ENCODE data around the gene TMEM150C. TPM values are rescaled to one million over a fixed set of nuclear protein-coding genes. Genes with fewer than 3 reads are reported as not detected.

TMEM150C gene
- total RNA-seq (2014; rRNA removed; shearing (Covaris generic)): 4.5 and 7.0 TPM in 2 replicates
- polyA plus RNA-seq (2015; cell fraction: cytosol; rRNA removed): 4.6 and 11.9 TPM in 2 replicates
- polyA plus RNA-seq (2015; cell fraction: nucleus; rRNA removed): 1.6 and 1.9 TPM in 2 replicates

- DNase-seq (ENCODE audit: low read depth, low spot score): peak; percentile 47
- in situ Hi-C loops (cut with HindIII; ENCODE audit: low pct_unique_long_range_greater_than_20kb, low sequenced_read_pairs): no loop called here
Observed at GRCh38 chr4:82561786-82562563, at the start of gene TMEM150C. TSS of gene TMEM150C (minus strand) at chr4:82561988. CDS start at chr4:82504657, 57,331 bp downstream.

GRCh38 chr4:82611527-82611926 lies 49.7 kb upstream of the TMEM150C start:
- in situ Hi-C loops (cut with HindIII; ENCODE audit: low pct_unique_long_range_greater_than_20kb, low sequenced_read_pairs): no loop called here

GRCh38 chr4:82610041-82610440 lies 48.3 kb upstream of the TMEM150C start:
- in situ Hi-C loops (cut with HindIII; ENCODE audit: low pct_unique_long_range_greater_than_20kb, low sequenced_read_pairs): no loop called here
- no peak for DNase-seq (ENCODE audit: low read depth, low spot score)

More at GRCh38 chr4:82611527-82611926, 49.7 kb upstream of the TMEM150C start:
- no peak for DNase-seq (ENCODE audit: low read depth, low spot score)

- no peak for DNase-seq (ENCODE audit: low read depth, low spot score)
- in situ Hi-C loops (cut with HindIII; ENCODE audit: low pct_unique_long_range_greater_than_20kb, low sequenced_read_pairs): no loop called here
Observed at GRCh38 chr4:82606622-82607021, 44.8 kb upstream of the TMEM150C start.

- no peak for DNase-seq (ENCODE audit: low read depth, low spot score)
- in situ Hi-C loops (cut with HindIII; ENCODE audit: low pct_unique_long_range_greater_than_20kb, low sequenced_read_pairs): no loop called here
Observed at GRCh38 chr4:82604522-82604921, 42.7 kb upstream of the TMEM150C start.

- in situ Hi-C loops (cut with HindIII; ENCODE audit: low pct_unique_long_range_greater_than_20kb, low sequenced_read_pairs): no loop called here
- DNase-seq (ENCODE audit: low read depth, low spot score): no peak
Observed at GRCh38 chr4:82601242-82602015, 39.6 kb upstream of the TMEM150C start.

- peak; percentile 40 for DNase-seq (ENCODE audit: low read depth, low spot score)
- in situ Hi-C loops (cut with HindIII; ENCODE audit: low pct_unique_long_range_greater_than_20kb, low sequenced_read_pairs): no loop called here
Observed at GRCh38 chr4:82599336-82599735, 37.5 kb upstream of the TMEM150C start.

- DNase-seq (ENCODE audit: low read depth, low spot score): no peak
- in situ Hi-C loops (cut with HindIII; ENCODE audit: low pct_unique_long_range_greater_than_20kb, low sequenced_read_pairs): no loop called here
Observed at GRCh38 chr4:82594456-82594855, 32.7 kb upstream of the TMEM150C start.

- DNase-seq (ENCODE audit: low read depth, low spot score): no peak
- in situ Hi-C loops (cut with HindIII; ENCODE audit: low pct_unique_long_range_greater_than_20kb, low sequenced_read_pairs): no loop called here
Observed at GRCh38 chr4:82593411-82593810, 31.6 kb upstream of the TMEM150C start.

GRCh38 chr4:82592639-82593038 lies 30.9 kb upstream of the TMEM150C start:
- no peak for DNase-seq (ENCODE audit: low read depth, low spot score)
- in situ Hi-C loops (cut with HindIII; ENCODE audit: low pct_unique_long_range_greater_than_20kb, low sequenced_read_pairs): no loop called here

- no peak for DNase-seq (ENCODE audit: low read depth, low spot score)
- in situ Hi-C loops (cut with HindIII; ENCODE audit: low pct_unique_long_range_greater_than_20kb, low sequenced_read_pairs): no loop called here
Observed at GRCh38 chr4:82591592-82591991, 29.8 kb upstream of the TMEM150C start.

GRCh38 chr4:82589756-82590155 lies 28.0 kb upstream of the TMEM150C start:
- in situ Hi-C loops (cut with HindIII; ENCODE audit: low pct_unique_long_range_greater_than_20kb, low sequenced_read_pairs): no loop called here
- no peak for DNase-seq (ENCODE audit: low read depth, low spot score)

GRCh38 chr4:82588771-82589270 lies 27.0 kb upstream of the TMEM150C start:
- in situ Hi-C loops (cut with HindIII; ENCODE audit: low pct_unique_long_range_greater_than_20kb, low sequenced_read_pairs): no loop called here
- DNase-seq (ENCODE audit: low read depth, low spot score): no peak

- in situ Hi-C loops (cut with HindIII; ENCODE audit: low pct_unique_long_range_greater_than_20kb, low sequenced_read_pairs): no loop called here
- no peak for DNase-seq (ENCODE audit: low read depth, low spot score)
Observed at GRCh38 chr4:82587826-82588540, 26.2 kb upstream of the TMEM150C start.

- no peak for DNase-seq (ENCODE audit: low read depth, low spot score)
- in situ Hi-C loops (cut with HindIII; ENCODE audit: low pct_unique_long_range_greater_than_20kb, low sequenced_read_pairs): no loop called here
Observed at GRCh38 chr4:82585690-82586435, 24.1 kb upstream of the TMEM150C start.

GRCh38 chr4:82584931-82585330 lies 23.1 kb upstream of the TMEM150C start:
- in situ Hi-C loops (cut with HindIII; ENCODE audit: low pct_unique_long_range_greater_than_20kb, low sequenced_read_pairs): no loop called here
- DNase-seq (ENCODE audit: low read depth, low spot score): no peak

- no peak for DNase-seq (ENCODE audit: low read depth, low spot score)
- in situ Hi-C loops (cut with HindIII; ENCODE audit: low pct_unique_long_range_greater_than_20kb, low sequenced_read_pairs): no loop called here
Observed at GRCh38 chr4:82583897-82584587, 22.3 kb upstream of the TMEM150C start.
